Right lobe of liver (tissue), 6 donors: ENCODE data around the gene HCRT. TPM values are rescaled to one million over a fixed set of nuclear protein-coding genes. Genes with fewer than 3 reads are reported as not detected.

Source experiments
- ATAC-seq, 4 donors: fragments of 200-7000 bp; cut with Tn5 transposase; one replicate each; pipeline ENCODE4 v1.9.1; 2020; ENCODE audit warnings: mild to moderate bottlenecking in 4 of 4, moderate library complexity in 4 of 4
- DNase-seq, 3 donors: peaks; one replicate each; pipeline ENCODE4 v3.0.0-alpha.2; 2020
- H3K27ac ChIP-seq, 3 donors: fragments of 200-600 bp; one replicate each; pipeline ENCODE4 v1.8.0; 2022
- H3K27me3 ChIP-seq, 2 donors: fragments of 200-600 bp; one replicate each; pipeline ENCODE4 v1.8.0; 2022
- H3K36me3 ChIP-seq, 4 donors: fragments of 200-600 bp; sonication (generic) in 1 of 4; one replicate each; pipeline versions ENCODE4 v1.5.1 to v1.8.0; 2017 to 2022; ENCODE audit warnings: control low read depth in 1 of 4
- H3K4me1 ChIP-seq, 4 donors: fragments of 200-600 bp; sonication (generic) in 1 of 4; one replicate each; pipeline versions ENCODE4 v1.5.1 to v1.8.0; 2017 to 2022; ENCODE audit warnings: control low read depth in 1 of 4
- H3K4me3 ChIP-seq, 3 donors: fragments of 200-600 bp; one replicate each; pipeline ENCODE4 v1.8.0; 2022
- H3K9me3 ChIP-seq, 4 donors: fragments of 200-600 bp; sonication (generic) in 1 of 4; one replicate each; pipeline versions ENCODE4 v1.5.1 to v1.8.0; 2017 to 2022; ENCODE audit warnings: control low read depth in 1 of 4
- CTCF ChIP-seq, 4 donors: fragments of 200-600 bp in 3 of 4; fragments of 450-650 bp in 1 of 4; IDR thresholded peaks; one replicate each; pipeline versions ENCODE4 v1.5.1 to v1.8.0; 2016 to 2022; ENCODE audit warnings: antibody characterized with exemption in 4 of 4, mild to moderate bottlenecking in 2 of 4
- POLR2A ChIP-seq: fragments of 450-650 bp; IDR thresholded peaks from one replicate; pipeline ENCODE4 v1.6.1; 2017; ENCODE audit warnings: antibody characterized with exemption, mild to moderate bottlenecking
- WGBS: methylation state at CpG from one replicate; pipeline ENCODE4 v1.1.6; 2018; ENCODE audit warnings: low coverage, low lambda C conversion rate; ENCODE audit not compliant: insufficient coverage; ENCODE audit errors: missing lambda C conversion rate; 5-methylcytosine and 5-hydroxymethylcytosine counted together
- intact Hi-C, 2 donors: fragments of 100-400 bp; cut with DNase I; formaldehyde crosslinking; loops; one replicate each; pipeline versions ENCODE4 v1.11.2 to v1.14.1; 2022
- total RNA-seq, 6 experiments: library from RNA; depleted of rRNA in 2 of 6; stranded (reverse); fragments of >200 nt in 2 of 6; fragmentation: NEBNext Ultra II Directional in 3 of 6; extraction: Animal tissue kit (Norgen Biotek cat#: 25700) in 3 of 6; gene quantifications; one replicate each; pipeline versions ENCODE4 v1.1.0 to v1.2.4, GENCODE V29; 2016 to 2023
- donor health status: DM: no; HTN: yes; CAD: no.
- donor health status: DM: no; HTN: no; CAD: no.
- donor health status: DM: no; HTN: no; CAD: no.
- donor health status: DM: no; HTN: yes; CAD: no.
- donor health status: DM: no; HTN: yes; CAD: no.

HCRT gene
- total RNA-seq, 6 experiments from 2014 or later = not detected

GRCh38 chr17:42193216-42193968 is 8.1 kb upstream of the HCRT start:
- ATAC-seq (no peak), DNase-seq (no peak)
- peak overlapping the region; percentile 58 to 82 (median 75) for H3K4me3 ChIP-seq
- no peaks in the 10 kb centered on the region for H3K9me3 ChIP-seq
- peaks cover 0 to 13% (median 2%) of the 10 kb centered on the region in 4 donors for H3K4me1 ChIP-seq
- TF ChIP-seq CTCF (IDR thresholded peaks at IDR 0.05) (no peak), POLR2A (no peak)
- 52% methylated on average over 5 of the region's 12 CpGs for WGBS
- H3K27me3 ChIP-seq = no peaks in the 10 kb centered on the region
- no peaks in the 10 kb centered on the region for H3K36me3 ChIP-seq
- H3K27ac ChIP-seq = peak overlapping the region in 1 of 3 donors; percentile 62
- intact Hi-C loops = no loop called here

GRCh38 chr17:42192189-42193126 is 7.2 kb upstream of the HCRT start:
- DNase-seq (no peak), ATAC-seq (no peak)
- no peak overlapping the region for H3K27ac ChIP-seq
- H3K4me3 ChIP-seq = no peak overlapping the region
- intact Hi-C loops = no loop called here
- TF ChIP-seq CTCF (IDR thresholded peaks at IDR 0.05) (no peak), POLR2A (no peak)
- H3K9me3 ChIP-seq = no peaks in the 10 kb centered on the region
- peaks cover 0 to 13% (median 2%) of the 10 kb centered on the region in 4 donors for H3K4me1 ChIP-seq
- WGBS = 95% methylated on average over 4 of the region's 23 CpGs
- no peaks in the 10 kb centered on the region for H3K36me3 ChIP-seq
- no peaks in the 10 kb centered on the region for H3K27me3 ChIP-seq

GRCh38 chr17:42191275-42191608 is 6.0 kb upstream of the HCRT start:
- 100% methylated on average over 2 of the region's 5 CpGs for WGBS
- Histone ChIP-seq H3K36me3 (no peaks in the 10 kb centered on the region), H3K4me1 (peaks cover 0 to 13% (median 2%) of the 10 kb centered on the region in 4 donors), H3K27me3 (no peaks in the 10 kb centered on the region), H3K4me3 (no peak overlapping the region), H3K9me3 (no peaks in the 10 kb centered on the region), H3K27ac (no peak overlapping the region)
- no peak for TF ChIP-seq CTCF (IDR thresholded peaks at IDR 0.05)
- TF ChIP-seq POLR2A = no peak
- no peak for DNase-seq
- ATAC-seq = no peak
- intact Hi-C loops = no loop called here

GRCh38 chr17:42190491-42191274 is 5.4 kb upstream of the HCRT start:
- intact Hi-C loops = no loop called here
- H3K27ac ChIP-seq = no peak overlapping the region
- TF ChIP-seq POLR2A = no peak
- no peak for TF ChIP-seq CTCF (IDR thresholded peaks at IDR 0.05)
- no peaks in the 10 kb centered on the region for H3K9me3 ChIP-seq
- H3K4me1 ChIP-seq = peaks cover 0 to 13% (median 2%) of the 10 kb centered on the region in 4 donors
- ATAC-seq (no peak), DNase-seq (no peak)
- no peaks in the 10 kb centered on the region for H3K27me3 ChIP-seq
- no peak overlapping the region for H3K4me3 ChIP-seq
- no peaks in the 10 kb centered on the region for H3K36me3 ChIP-seq
- no CpG with 5 or more reads among the region's 17 CpGs for WGBS
